ENCODE data around the gene CD300H. TPM values are rescaled to one million over a fixed set of nuclear protein-coding genes. Genes with fewer than 3 reads are reported as not detected.

The CD300H gene
- total RNA-seq, 1 experiment from 2014 or later: not detected

DNA sequence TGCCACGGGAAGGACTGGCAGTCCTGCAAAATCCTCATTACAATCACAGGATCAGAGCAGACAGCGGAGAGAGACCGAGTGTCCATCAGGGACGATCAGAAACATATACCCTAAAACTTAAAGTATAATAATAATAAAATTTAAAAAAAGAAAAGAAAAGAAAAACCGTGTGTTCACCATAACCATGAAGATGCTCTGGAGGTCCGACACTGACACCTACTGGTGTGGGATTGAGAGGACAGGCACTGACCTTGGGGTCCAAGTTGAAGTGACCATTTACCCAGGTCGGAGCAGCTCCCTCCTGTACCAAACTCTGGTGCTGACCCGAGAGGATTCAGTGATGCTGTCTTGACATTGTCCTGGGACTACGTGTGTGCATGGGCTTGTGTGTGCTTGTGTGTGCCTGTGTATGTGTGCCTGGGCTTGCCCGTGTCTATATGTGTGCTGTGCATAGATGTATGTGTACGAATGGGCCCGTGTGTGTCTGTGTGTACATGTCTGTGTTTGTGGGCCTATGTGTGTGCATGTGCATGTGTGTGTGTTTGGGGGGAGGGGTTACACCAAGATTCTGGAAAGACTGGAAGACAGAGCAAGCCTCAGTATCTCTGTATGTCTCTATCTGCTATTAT is 34.7 kb upstream of the CD300H start:
- DNase-seq (ENCODE audit: low read depth, low spot score) (peak; percentile 33), ATAC-seq (peak; percentile 80)
- no peak overlapping the region for H3K27ac ChIP-seq (ENCODE audit: low read length)
- ChIA-PET POLR2A (no interaction called here), CTCF (interaction anchor here (0.9 kb wide), 1 partner anchor 36 kb away, joined by 3 read pairs; no protein-coding TSS in a partner anchor)
- H3K4me1 ChIP-seq (ENCODE audit: control insufficient read depth, insufficient read depth, low read length): 0 out of 2 replicates have a peak, but pooled peaks cover 3% of the 10 kb centered on the region
- intact Hi-C loops (cut with micrococcal nuclease; ENCODE audit: unreplicated experiment): loop anchor here (10.0 kb wide), 1 partner anchor 63 kb away; no protein-coding TSS in a partner anchor
- no peak overlapping the region for H3K4me3 ChIP-seq (ENCODE audit: low read depth in 2 of 2, low read length in 2 of 2)
- H3K27me3 ChIP-seq (ENCODE audit: control insufficient read depth, insufficient read depth, low read length): no peaks in the 10 kb centered on the region; the same call in 1 of the 2 replicates
- TF ChIP-seq SIN3A (IDR thresholded peaks at IDR 0.05; ENCODE audit: borderline replicate concordance, insufficient read depth, low read depth, low read length): no peak
- TF ChIP-seq, protein P1, sequence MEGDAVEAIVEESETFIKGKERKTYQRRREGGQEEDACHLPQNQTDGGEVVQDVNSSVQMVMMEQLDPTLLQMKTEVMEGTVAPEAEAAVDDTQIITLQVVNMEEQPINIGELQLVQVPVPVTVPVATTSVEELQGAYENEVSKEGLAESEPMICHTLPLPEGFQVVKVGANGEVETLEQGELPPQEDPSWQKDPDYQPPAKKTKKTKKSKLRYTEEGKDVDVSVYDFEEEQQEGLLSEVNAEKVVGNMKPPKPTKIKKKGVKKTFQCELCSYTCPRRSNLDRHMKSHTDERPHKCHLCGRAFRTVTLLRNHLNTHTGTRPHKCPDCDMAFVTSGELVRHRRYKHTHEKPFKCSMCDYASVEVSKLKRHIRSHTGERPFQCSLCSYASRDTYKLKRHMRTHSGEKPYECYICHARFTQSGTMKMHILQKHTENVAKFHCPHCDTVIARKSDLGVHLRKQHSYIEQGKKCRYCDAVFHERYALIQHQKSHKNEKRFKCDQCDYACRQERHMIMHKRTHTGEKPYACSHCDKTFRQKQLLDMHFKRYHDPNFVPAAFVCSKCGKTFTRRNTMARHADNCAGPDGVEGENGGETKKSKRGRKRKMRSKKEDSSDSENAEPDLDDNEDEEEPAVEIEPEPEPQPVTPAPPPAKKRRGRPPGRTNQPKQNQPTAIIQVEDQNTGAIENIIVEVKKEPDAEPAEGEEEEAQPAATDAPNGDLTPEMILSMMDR (IDR thresholded peaks at IDR 0.05): peak; percentile 92
- no peaks in the 10 kb centered on the region for H3K36me3 ChIP-seq (ENCODE audit: control insufficient read depth, insufficient read depth, low read length)
- H3K9me3 ChIP-seq (ENCODE audit: control insufficient read depth, insufficient read depth, low read depth, low read length): no peaks in the 10 kb centered on the region
- BruUV-seq (replicated peaks): no TSS peak
- in situ Hi-C loops (cut with HindIII; ENCODE audit: low pct_unique_long_range_greater_than_20kb, low sequenced_read_pairs): no loop called here

DNA sequence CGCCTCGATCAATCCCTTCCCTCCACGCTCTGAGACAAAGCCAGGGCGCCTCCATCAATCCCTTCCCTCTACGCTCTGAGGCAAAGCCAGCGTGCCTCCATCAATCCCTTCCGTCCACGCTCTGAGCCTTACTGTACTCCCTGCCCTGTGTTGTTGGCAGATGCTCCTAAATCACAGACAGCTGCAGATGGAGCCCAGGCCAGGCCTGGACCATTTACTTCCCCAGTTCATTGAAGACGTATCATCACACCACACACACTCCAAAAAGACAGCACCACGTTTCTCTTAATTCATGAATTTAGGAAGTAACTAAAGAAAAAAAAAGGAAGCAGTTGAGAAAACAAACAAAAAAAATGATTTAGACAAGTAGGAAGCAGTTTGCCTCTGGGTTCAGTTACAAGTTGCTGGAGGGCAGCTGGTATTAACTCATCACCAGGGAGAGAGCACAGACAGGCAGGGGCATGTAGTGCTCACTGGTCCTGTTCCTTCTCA is 32.2 kb upstream of the CD300H start:
- H3K36me3 ChIP-seq (ENCODE audit: control insufficient read depth, insufficient read depth, low read length): no peaks in the 10 kb centered on the region
- POLR2A ChIA-PET: no interaction called here
- intact Hi-C loops (cut with micrococcal nuclease; ENCODE audit: unreplicated experiment) (loop anchor here (5.0 kb wide), 1 partner anchor 232 kb away; the partner anchor contains the start of gene GPR142), in situ Hi-C loops (cut with HindIII; ENCODE audit: low pct_unique_long_range_greater_than_20kb, low sequenced_read_pairs) (no loop called here)
- H3K27me3 ChIP-seq (ENCODE audit: control insufficient read depth, insufficient read depth, low read length): no peaks in the 10 kb centered on the region; the same call in 1 of the 2 replicates
- H3K4me3 ChIP-seq (ENCODE audit: low read depth in 2 of 2, low read length in 2 of 2): no peak overlapping the region
- no peak for DNase-seq (ENCODE audit: low read depth, low spot score)
- no peaks in the 10 kb centered on the region for H3K9me3 ChIP-seq (ENCODE audit: control insufficient read depth, insufficient read depth, low read depth, low read length)
- no peaks in the 10 kb centered on the region for H3K4me1 ChIP-seq (ENCODE audit: control insufficient read depth, insufficient read depth, low read length)
- ATAC-seq: no peak
- no TSS peak for BruUV-seq (replicated peaks)
- TF ChIP-seq, protein P2, sequence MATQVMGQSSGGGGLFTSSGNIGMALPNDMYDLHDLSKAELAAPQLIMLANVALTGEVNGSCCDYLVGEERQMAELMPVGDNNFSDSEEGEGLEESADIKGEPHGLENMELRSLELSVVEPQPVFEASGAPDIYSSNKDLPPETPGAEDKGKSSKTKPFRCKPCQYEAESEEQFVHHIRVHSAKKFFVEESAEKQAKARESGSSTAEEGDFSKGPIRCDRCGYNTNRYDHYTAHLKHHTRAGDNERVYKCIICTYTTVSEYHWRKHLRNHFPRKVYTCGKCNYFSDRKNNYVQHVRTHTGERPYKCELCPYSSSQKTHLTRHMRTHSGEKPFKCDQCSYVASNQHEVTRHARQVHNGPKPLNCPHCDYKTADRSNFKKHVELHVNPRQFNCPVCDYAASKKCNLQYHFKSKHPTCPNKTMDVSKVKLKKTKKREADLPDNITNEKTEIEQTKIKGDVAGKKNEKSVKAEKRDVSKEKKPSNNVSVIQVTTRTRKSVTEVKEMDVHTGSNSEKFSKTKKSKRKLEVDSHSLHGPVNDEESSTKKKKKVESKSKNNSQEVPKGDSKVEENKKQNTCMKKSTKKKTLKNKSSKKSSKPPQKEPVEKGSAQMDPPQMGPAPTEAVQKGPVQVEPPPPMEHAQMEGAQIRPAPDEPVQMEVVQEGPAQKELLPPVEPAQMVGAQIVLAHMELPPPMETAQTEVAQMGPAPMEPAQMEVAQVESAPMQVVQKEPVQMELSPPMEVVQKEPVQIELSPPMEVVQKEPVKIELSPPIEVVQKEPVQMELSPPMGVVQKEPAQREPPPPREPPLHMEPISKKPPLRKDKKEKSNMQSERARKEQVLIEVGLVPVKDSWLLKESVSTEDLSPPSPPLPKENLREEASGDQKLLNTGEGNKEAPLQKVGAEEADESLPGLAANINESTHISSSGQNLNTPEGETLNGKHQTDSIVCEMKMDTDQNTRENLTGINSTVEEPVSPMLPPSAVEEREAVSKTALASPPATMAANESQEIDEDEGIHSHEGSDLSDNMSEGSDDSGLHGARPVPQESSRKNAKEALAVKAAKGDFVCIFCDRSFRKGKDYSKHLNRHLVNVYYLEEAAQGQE (IDR thresholded peaks at IDR 0.05; ENCODE audit: insufficient read depth in 1 of 2, low read depth in 2 of 2, low read length in 1 of 2): no peak
- TF ChIP-seq, protein P1 (IDR thresholded peaks at IDR 0.05): no peak
- TF ChIP-seq SIN3A (IDR thresholded peaks at IDR 0.05; ENCODE audit: borderline replicate concordance, insufficient read depth, low read depth, low read length): no peak
- no peak for TF ChIP-seq POLR2AphosphoS5 (IDR thresholded peaks at IDR 0.05; ENCODE audit: low read depth, low read length)
- TF ChIP-seq TCF7L2 (IDR thresholded peaks at IDR 0.05; ENCODE audit: low read depth, low read length): no peak
- CTCF ChIA-PET: interaction anchor here (0.5 kb wide), 1 partner anchor 69 kb away, joined by 4 read pairs; no protein-coding TSS in a partner anchor
- H3K27ac ChIP-seq (ENCODE audit: low read length): no peak overlapping the region
